NCI-H146 (cell line): ENCODE data around the gene EXOG.

ENCODE experiments used
- DNase-seq: peaks from one replicate; lab custom pipeline; 2025; lab: John Stamatoyannopoulos, UW

EXOG gene

GRCh38 chr3:38510631-38511030 is 14.5 kb downstream of the EXOG start:
- no peak for DNase-seq

GRCh38 chr3:38511546-38511945 is 15.4 kb downstream of the EXOG start:
- DNase-seq, result no peak

GRCh38 chr3:38515367-38515766 is 19.2 kb downstream of the EXOG start:
- no peak for DNase-seq

GRCh38 chr3:38516669-38517068 is 20.5 kb downstream of the EXOG start:
- no peak for DNase-seq

- DNase-seq, result no peak
Measured at GRCh38 chr3:38519000-38519399, 22.9 kb downstream of the EXOG start.

GRCh38 chr3:38519651-38520050 is 23.5 kb downstream of the EXOG start:
- no peak for DNase-seq

- DNase-seq, result peak; percentile 55
Measured at GRCh38 chr3:38521391-38521987, 25.3 kb downstream of the EXOG start.

- DNase-seq, result no peak
Measured at GRCh38 chr3:38522002-38522401, 25.9 kb downstream of the EXOG start.

- no peak for DNase-seq
Measured at GRCh38 chr3:38524141-38524739, 28.1 kb downstream of the EXOG start.

GRCh38 chr3:38526792-38527191 is 30.7 kb downstream of the EXOG start:
- DNase-seq, result no peak

- peak; percentile 7 for DNase-seq
Measured at GRCh38 chr3:38528457-38528856, 32.3 kb downstream of the EXOG start.

- no peak for DNase-seq
Measured at GRCh38 chr3:38532529-38532928, 36.4 kb downstream of the EXOG start.

GRCh38 chr3:38533285-38533976 is 37.3 kb downstream of the EXOG start:
- no peak for DNase-seq

GRCh38 chr3:38534180-38534579 is 38.0 kb downstream of the EXOG start:
- no peak for DNase-seq

- no peak for DNase-seq
Measured at GRCh38 chr3:38534604-38535003, 38.5 kb downstream of the EXOG start.

GRCh38 chr3:38536671-38537070 is 40.5 kb downstream of the EXOG start:
- DNase-seq, result no peak

GRCh38 chr3:38538773-38539353 is 42.7 kb downstream of the EXOG start:
- no peak for DNase-seq

GRCh38 chr3:38541806-38542205 is 45.7 kb downstream of the EXOG start:
- no peak for DNase-seq

- DNase-seq, result no peak
Measured at GRCh38 chr3:38542401-38543298, 46.5 kb downstream of the EXOG start.

GRCh38 chr3:38543586-38543985 is 47.4 kb downstream of the EXOG start:
- no peak for DNase-seq

- no peak for DNase-seq
Measured at GRCh38 chr3:38544926-38545325, 48.8 kb downstream of the EXOG start.

GRCh38 chr3:38545550-38545949 is 49.4 kb downstream of the EXOG start:
- DNase-seq, result peak; percentile 32
